Suprapubic skin (tissue), 4 donors: Measurements from ENCODE around the gene ADD3. TPM values are rescaled to one million over a fixed set of nuclear protein-coding genes. Genes with fewer than 3 reads are reported as not detected.

ENCODE experiments used
- DNase-seq, 2 donors: peaks; one replicate each; pipeline ENCODE4 v3.0.0-alpha.2; 2019; ENCODE audit warnings: low spot score in 2 of 2
- H3K27ac ChIP-seq: fragments of 200-600 bp; sonication (generic); one replicate; pipeline ENCODE4 v1.5.1; 2019
- H3K27me3 ChIP-seq: fragments of 200-600 bp; sonication (generic); one replicate; pipeline ENCODE4 v1.5.1; 2019
- H3K36me3 ChIP-seq: fragments of 200-600 bp; sonication (generic); one replicate; pipeline ENCODE4 v1.5.1; 2019
- H3K4me1 ChIP-seq: fragments of 200-600 bp; sonication (generic); one replicate; pipeline ENCODE4 v1.5.1; 2019
- H3K4me3 ChIP-seq: fragments of 200-600 bp; sonication (generic); one replicate; pipeline ENCODE4 v1.5.1; 2019; ENCODE audit warnings: mild to moderate bottlenecking
- H3K9me3 ChIP-seq: fragments of 200-600 bp; sonication (generic); one replicate; pipeline ENCODE4 v1.5.1; 2019
- CTCF ChIP-seq, 2 donors: fragments of 200-600 bp in 1 of 2; fragments of 450-650 bp in 1 of 2; sonication (generic) in 1 of 2; IDR thresholded peaks; one replicate each; pipeline ENCODE4 v1.5.1; 2016 to 2019; ENCODE audit warnings: antibody characterized with exemption in 2 of 2, mild to moderate bottlenecking in 1 of 2, moderate library complexity in 1 of 2
- EP300 ChIP-seq: sonication (generic); formaldehyde crosslinking; IDR thresholded peaks from one replicate; pipeline ENCODE4 v1.6.1; 2017; ENCODE audit warnings: antibody characterized with exemption
- POLR2A ChIP-seq, 2 donors: fragments of 450-650 bp; IDR thresholded peaks; one replicate each; pipeline ENCODE4 v1.6.1; 2017; ENCODE audit warnings: antibody characterized with exemption in 2 of 2, mild to moderate bottlenecking in 2 of 2, moderate library complexity in 2 of 2
- POLR2AphosphoS5 ChIP-seq, 3 donors: sonication (generic); formaldehyde crosslinking; IDR thresholded peaks; one replicate each; pipeline ENCODE4 v1.6.1; 2017; ENCODE audit warnings: antibody characterized with exemption in 3 of 3
- WGBS: methylation state at CpG from one replicate; pipeline ENCODE4 v1.1.5; 2018; 5-methylcytosine and 5-hydroxymethylcytosine counted together
- total RNA-seq, 4 donors: library from RNA; depleted of rRNA; stranded (reverse); fragments of >200 nt; gene quantifications; one replicate each; pipeline ENCODE4 v1.1.0, GENCODE V29; 2016

ADD3 gene
- total RNA-seq, 4 donors from 2014 or later, result 72.6 to 335 (median 279) TPM

GRCh38 chr10:110103921-110104461 is 96.2 kb downstream of the ADD3 start:
- TF ChIP-seq POLR2AphosphoS5 (IDR thresholded peaks at IDR 0.05) (no peak), EP300 (no peak), POLR2A (IDR thresholded peaks at IDR 0.05) (no peak), CTCF (IDR thresholded peaks at IDR 0.05) (no peak)
- H3K4me1 ChIP-seq, result no peaks in the 10 kb centered on the region
- H3K27ac ChIP-seq, result no peak overlapping the region
- H3K27me3 ChIP-seq, result no peaks in the 10 kb centered on the region
- H3K9me3 ChIP-seq, result no peaks in the 10 kb centered on the region
- H3K4me3 ChIP-seq, result no peak overlapping the region
- no peak for DNase-seq
- H3K36me3 ChIP-seq, result peaks cover 12% of the 10 kb centered on the region

- Histone ChIP-seq H3K4me3 (no peak overlapping the region), H3K27me3 (no peaks in the 10 kb centered on the region), H3K9me3 (no peaks in the 10 kb centered on the region), H3K36me3 (peaks cover 10% of the 10 kb centered on the region), H3K4me1 (no peaks in the 10 kb centered on the region), H3K27ac (no peak overlapping the region)
- no peak for DNase-seq
- TF ChIP-seq POLR2AphosphoS5 (IDR thresholded peaks at IDR 0.05) (no peak), POLR2A (IDR thresholded peaks at IDR 0.05) (no peak), EP300 (no peak), CTCF (IDR thresholded peaks at IDR 0.05) (no peak)
Observed at GRCh38 chr10:110105873-110106272, 98.1 kb downstream of the ADD3 start.

- no peaks in the 10 kb centered on the region for H3K4me1 ChIP-seq
Observed at GRCh38 chr10:110107430-110107829, 99.6 kb downstream of the ADD3 start.

GRCh38 chr10:110107887-110108286 is 100.1 kb downstream of the ADD3 start:
- no peaks in the 10 kb centered on the region for H3K27me3 ChIP-seq
- H3K36me3 ChIP-seq, result peaks cover 14% of the 10 kb centered on the region
- H3K4me3 ChIP-seq, result no peak overlapping the region
- no peak for TF ChIP-seq CTCF (IDR thresholded peaks at IDR 0.05)
- TF ChIP-seq EP300, result no peak
- TF ChIP-seq POLR2A (IDR thresholded peaks at IDR 0.05), result no peak
- TF ChIP-seq POLR2AphosphoS5 (IDR thresholded peaks at IDR 0.05), result no peak
- no peak overlapping the region for H3K27ac ChIP-seq
- no peaks in the 10 kb centered on the region for H3K9me3 ChIP-seq
- DNase-seq, result no peak
- H3K4me1 ChIP-seq, result no peaks in the 10 kb centered on the region

More at GRCh38 chr10:110107430-110107829, 99.6 kb downstream of the ADD3 start:
- TF ChIP-seq POLR2AphosphoS5 (IDR thresholded peaks at IDR 0.05) (no peak), CTCF (IDR thresholded peaks at IDR 0.05) (no peak), EP300 (no peak), POLR2A (IDR thresholded peaks at IDR 0.05) (no peak)
- Histone ChIP-seq H3K27ac (no peak overlapping the region), H3K9me3 (no peaks in the 10 kb centered on the region), H3K27me3 (no peaks in the 10 kb centered on the region), H3K4me3 (no peak overlapping the region), H3K36me3 (peaks cover 9% of the 10 kb centered on the region)
- DNase-seq, result no peak
- WGBS, result 90% methylated on average over 6 of the region's 6 CpGs

GRCh38 chr10:110109511-110109910 is 101.7 kb downstream of the ADD3 start:
- Histone ChIP-seq H3K27me3 (no peaks in the 10 kb centered on the region), H3K36me3 (peaks cover 25% of the 10 kb centered on the region), H3K9me3 (no peaks in the 10 kb centered on the region), H3K27ac (no peak overlapping the region), H3K4me1 (no peaks in the 10 kb centered on the region), H3K4me3 (no peak overlapping the region)
- no peak for DNase-seq
- no peak for TF ChIP-seq POLR2A (IDR thresholded peaks at IDR 0.05)
- no peak for TF ChIP-seq CTCF (IDR thresholded peaks at IDR 0.05)
- no peak for TF ChIP-seq EP300
- TF ChIP-seq POLR2AphosphoS5 (IDR thresholded peaks at IDR 0.05), result no peak
